ENCODE data around the gene AGTRAP. TPM values are rescaled to one million over a fixed set of nuclear protein-coding genes. Genes with fewer than 3 reads are reported as not detected.

AGTRAP gene
- total RNA-seq, 1 donor from 2014 or later = 13.8 TPM

DNA sequence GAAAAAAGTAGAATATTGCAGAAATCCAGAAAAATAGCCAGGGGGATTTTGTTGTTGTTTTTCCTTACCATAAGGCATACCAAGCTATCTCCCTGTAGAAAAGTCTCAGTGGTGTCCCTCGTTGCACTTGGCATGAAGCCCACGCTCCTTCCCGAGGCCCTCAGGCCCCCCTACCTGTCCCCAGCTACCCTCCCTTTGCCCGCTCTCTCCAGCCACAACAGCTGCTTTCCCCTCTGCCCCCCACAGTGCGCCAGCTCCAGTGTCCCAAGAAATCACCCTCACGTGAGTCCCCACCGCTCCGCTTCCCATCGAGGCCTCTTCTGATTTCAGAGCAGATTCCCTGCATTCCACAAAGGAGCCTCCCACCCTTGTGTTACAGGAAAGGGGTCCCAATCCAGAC is 8.4 kb downstream of the AGTRAP start:
- no peak for DNase-seq (ENCODE audit: low spot score)
- Mint-ChIP-seq H3K27me3 (ENCODE audit: insufficient read depth) (no peaks in the 10 kb centered on the region), H3K4me3 (no peak overlapping the region), H3K36me3 (ENCODE audit: low read depth) (peaks cover 17% of the 10 kb centered on the region), H3K27ac (no peak overlapping the region), H3K4me1 (ENCODE audit: low read depth) (peaks cover 53% of the 10 kb centered on the region), H3K9me3 (no peaks in the 10 kb centered on the region)
- intact Hi-C loops (cut with micrococcal nuclease) = no loop called here

GRCh38 chr1:11746092-11746491 is 10.2 kb downstream of the AGTRAP start:
- peaks cover 35% of the 10 kb centered on the region for H3K4me1 Mint-ChIP-seq (ENCODE audit: low read depth)
- no peaks in the 10 kb centered on the region for H3K27me3 Mint-ChIP-seq (ENCODE audit: insufficient read depth)
- no peaks in the 10 kb centered on the region for H3K9me3 Mint-ChIP-seq
- DNase-seq (ENCODE audit: low spot score) = no peak
- peaks cover 17% of the 10 kb centered on the region for H3K36me3 Mint-ChIP-seq (ENCODE audit: low read depth)
- intact Hi-C loops (cut with micrococcal nuclease) = no loop called here
- H3K4me3 Mint-ChIP-seq = no peak overlapping the region
- H3K27ac Mint-ChIP-seq = no peak overlapping the region

DNA sequence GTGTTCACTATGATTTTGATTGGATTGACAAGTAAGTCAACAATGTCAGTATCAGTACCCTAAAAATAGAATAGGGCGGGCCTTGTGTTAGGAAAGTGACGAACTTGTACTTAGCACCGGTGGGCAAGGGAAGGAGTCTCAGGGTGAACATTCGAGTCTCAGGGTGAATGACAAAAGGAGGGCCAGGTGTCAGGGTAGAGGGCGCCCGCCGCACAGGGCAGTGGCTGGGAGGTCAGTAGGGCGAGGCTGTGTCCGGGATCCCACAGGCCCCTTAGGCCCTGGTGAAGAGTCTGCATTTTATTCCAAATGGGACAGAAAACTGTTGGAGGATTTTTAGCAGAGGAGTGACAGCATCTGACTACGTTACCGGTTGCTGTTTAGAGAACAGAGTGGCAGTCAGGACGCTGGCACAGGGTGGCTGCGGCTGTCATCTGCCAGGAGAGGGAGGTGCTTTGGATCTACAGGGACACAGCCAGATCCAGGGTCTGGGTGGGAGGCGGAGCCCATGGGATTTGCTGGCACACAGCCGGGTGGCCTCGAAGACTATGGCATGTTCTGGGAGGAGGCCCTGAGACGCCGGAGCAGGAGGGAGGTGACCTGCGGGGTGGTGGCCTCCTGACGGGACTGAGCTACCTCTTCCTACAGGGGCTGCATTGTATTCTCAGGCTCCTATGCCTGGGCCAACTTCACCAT is 11.0 kb downstream of the AGTRAP start:
- Mint-ChIP-seq H3K4me3 (no peak overlapping the region), H3K4me1 (ENCODE audit: low read depth) (peaks cover 26% of the 10 kb centered on the region), H3K27ac (no peak overlapping the region), H3K36me3 (ENCODE audit: low read depth) (peaks cover 17% of the 10 kb centered on the region), H3K27me3 (ENCODE audit: insufficient read depth) (no peaks in the 10 kb centered on the region), H3K9me3 (no peaks in the 10 kb centered on the region)
- DNase-seq (ENCODE audit: low spot score) = no peak
- intact Hi-C loops (cut with micrococcal nuclease) = no loop called here

DNA sequence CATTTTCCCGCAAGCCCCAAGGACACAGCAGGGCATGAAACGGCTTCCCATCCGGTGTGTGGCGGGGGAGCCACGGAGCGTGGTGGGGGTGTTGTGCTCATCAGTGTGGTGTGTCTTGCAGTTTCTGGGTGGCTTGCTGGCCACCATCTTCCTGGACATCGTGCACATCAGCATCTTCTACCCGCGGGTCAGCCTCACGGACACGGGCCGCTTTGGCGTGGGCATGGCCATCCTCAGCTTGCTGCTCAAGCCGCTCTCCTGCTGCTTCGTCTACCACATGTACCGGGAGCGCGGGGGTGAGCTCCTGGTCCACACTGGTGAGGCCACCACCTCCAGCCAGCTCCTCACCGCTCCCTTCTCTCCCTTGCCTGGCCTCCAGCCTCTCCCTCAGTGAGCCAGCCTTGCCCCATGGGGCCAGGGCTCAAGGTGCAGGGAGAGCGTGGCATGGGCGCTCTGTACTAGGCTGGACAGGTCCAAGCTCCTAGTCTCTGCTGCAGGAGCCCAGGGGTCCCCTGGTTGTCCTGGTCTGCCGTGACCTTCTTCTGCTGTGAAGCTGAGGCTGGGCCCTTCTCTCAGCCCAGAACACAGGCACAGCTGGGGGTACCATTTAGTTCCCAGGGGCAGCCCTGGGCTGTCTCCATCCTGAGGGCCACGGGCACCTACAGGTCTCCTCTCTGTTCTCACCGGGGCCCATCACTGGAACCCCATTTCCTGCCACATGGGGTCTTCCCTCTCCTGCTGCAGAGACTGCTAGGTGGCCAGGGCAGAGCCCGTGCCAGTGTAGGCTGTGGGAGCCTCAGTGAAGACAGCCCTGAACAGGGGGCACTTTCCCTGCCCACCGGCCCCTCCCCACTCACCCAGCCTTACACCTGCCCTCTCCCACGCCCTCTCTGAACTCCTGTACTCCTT is 12.6 kb downstream of the AGTRAP start:
- intact Hi-C loops (cut with micrococcal nuclease) = no loop called here
- H3K27ac Mint-ChIP-seq = peak overlapping the region; percentile 74
- DNase-seq (ENCODE audit: low spot score) = no peak

DNA sequence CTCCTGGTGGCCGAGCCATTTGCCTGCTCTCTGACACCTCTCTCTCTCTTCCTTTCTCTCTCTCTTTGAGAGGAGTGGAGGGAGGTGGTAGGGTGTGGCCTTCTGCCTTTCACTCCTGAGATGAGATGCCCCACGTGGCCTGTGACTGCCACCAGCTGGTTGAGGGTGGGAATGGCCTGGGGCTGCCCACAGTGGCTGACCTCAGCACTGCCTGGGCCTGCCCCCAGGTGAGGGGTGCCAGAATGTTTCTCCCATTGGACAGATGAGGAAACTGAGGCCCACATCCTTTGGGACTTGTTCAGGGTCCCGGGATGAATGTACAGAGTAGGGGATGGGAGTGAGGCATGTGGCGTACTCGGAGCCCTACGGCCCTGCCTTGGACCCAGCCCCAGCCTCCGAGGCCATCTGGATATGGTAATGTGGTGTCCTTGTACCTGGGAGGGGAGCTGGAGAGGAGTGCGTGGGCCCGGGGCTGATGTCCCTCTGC is 13.3 kb downstream of the AGTRAP start:
- Mint-ChIP-seq H3K36me3 (ENCODE audit: low read depth) (peaks cover 17% of the 10 kb centered on the region), H3K27me3 (ENCODE audit: insufficient read depth) (no peaks in the 10 kb centered on the region), H3K4me1 (ENCODE audit: low read depth) (peaks cover 19% of the 10 kb centered on the region), H3K4me3 (no peak overlapping the region), H3K27ac (peak overlapping the region; percentile 74), H3K9me3 (no peaks in the 10 kb centered on the region)
- peak; percentile 30 for DNase-seq (ENCODE audit: low spot score)
- intact Hi-C loops (cut with micrococcal nuclease) = no loop called here

More for the DNA sequence above, 12.6 kb downstream of the AGTRAP start:
- no peaks in the 10 kb centered on the region for H3K27me3 Mint-ChIP-seq (ENCODE audit: insufficient read depth)
- H3K4me3 Mint-ChIP-seq = no peak overlapping the region
- no peaks in the 10 kb centered on the region for H3K9me3 Mint-ChIP-seq
- peaks cover 17% of the 10 kb centered on the region for H3K36me3 Mint-ChIP-seq (ENCODE audit: low read depth)
- H3K4me1 Mint-ChIP-seq (ENCODE audit: low read depth) = peaks cover 19% of the 10 kb centered on the region

- H3K27ac Mint-ChIP-seq = no peak overlapping the region
- H3K9me3 Mint-ChIP-seq = no peaks in the 10 kb centered on the region
- DNase-seq (ENCODE audit: low spot score) = no peak
- intact Hi-C loops (cut with micrococcal nuclease) = no loop called here
- H3K4me3 Mint-ChIP-seq = no peak overlapping the region
- no peaks in the 10 kb centered on the region for H3K27me3 Mint-ChIP-seq (ENCODE audit: insufficient read depth)
- H3K36me3 Mint-ChIP-seq (ENCODE audit: low read depth) = peaks cover 15% of the 10 kb centered on the region
- H3K4me1 Mint-ChIP-seq (ENCODE audit: low read depth) = peaks cover 19% of the 10 kb centered on the region
Observed at GRCh38 chr1:11749996-11750395, 14.1 kb downstream of the AGTRAP start.

DNA sequence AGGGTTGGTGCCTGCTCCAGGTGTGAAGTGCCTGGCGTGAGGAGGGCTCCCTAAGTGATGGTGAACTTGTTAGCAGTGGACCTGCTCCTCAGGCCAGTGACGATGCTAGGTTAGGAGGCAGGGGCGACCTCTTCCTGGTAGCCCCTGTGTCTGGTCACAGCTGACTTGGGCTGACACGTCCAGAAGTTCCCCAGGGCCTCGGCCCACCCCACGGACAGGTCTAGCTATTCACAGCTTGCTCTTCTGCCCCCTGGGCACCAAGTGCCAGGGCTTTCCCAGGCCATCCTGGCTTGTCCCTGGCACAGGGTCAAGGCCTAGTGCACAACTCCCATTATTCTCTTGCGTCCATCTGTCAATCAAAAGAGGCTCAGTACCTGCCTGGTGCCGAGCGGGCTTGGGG is 15.2 kb downstream of the AGTRAP start:
- peaks cover 13% of the 10 kb centered on the region for H3K4me1 Mint-ChIP-seq (ENCODE audit: low read depth)
- peaks cover 10% of the 10 kb centered on the region for H3K36me3 Mint-ChIP-seq (ENCODE audit: low read depth)
- DNase-seq (ENCODE audit: low spot score) = no peak
- intact Hi-C loops (cut with micrococcal nuclease) = no loop called here
- H3K9me3 Mint-ChIP-seq = no peaks in the 10 kb centered on the region
- no peak overlapping the region for H3K4me3 Mint-ChIP-seq
- H3K27me3 Mint-ChIP-seq (ENCODE audit: insufficient read depth) = no peaks in the 10 kb centered on the region
- no peak overlapping the region for H3K27ac Mint-ChIP-seq

DNA sequence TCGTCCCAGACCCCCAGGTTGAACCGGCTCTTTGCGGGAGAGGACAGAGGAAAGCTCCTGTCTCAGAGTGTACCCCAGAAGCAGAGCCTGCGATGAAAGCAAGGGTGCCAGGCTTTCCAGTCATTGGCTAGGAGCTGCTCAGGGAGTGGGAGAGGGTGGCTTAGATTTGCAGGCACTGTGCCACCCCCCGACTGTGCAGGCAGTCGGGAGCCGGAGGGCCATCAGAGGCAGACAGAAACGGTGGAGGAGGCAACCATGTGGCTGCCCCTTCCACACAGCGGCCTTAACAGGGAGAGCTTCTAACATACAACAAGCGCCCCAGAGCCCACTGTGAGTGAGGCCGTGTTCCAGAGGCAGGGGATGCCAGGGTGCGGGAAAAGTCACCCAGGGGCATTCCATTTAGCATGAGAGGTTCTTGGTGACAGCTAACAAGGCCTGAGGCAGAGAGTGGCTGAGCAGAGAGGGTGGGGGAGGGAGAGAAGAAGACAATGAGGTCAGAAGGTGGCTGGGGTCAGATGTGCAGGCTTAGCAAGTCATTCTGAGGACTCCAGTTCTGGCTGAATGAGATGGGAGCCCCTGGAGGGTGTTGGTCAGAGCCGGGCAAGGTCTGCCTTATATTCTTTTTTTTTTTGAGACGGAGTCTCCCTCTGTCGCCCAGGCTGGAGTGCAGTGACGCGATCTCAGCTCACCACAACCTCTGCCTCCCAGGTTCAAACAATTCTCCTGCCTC is 16.6 kb downstream of the AGTRAP start:
- Mint-ChIP-seq H3K36me3 (ENCODE audit: low read depth) (peaks cover 3% of the 10 kb centered on the region), H3K4me1 (ENCODE audit: low read depth) (peaks cover 6% of the 10 kb centered on the region), H3K4me3 (no peak overlapping the region), H3K9me3 (no peaks in the 10 kb centered on the region), H3K27me3 (ENCODE audit: insufficient read depth) (no peaks in the 10 kb centered on the region), H3K27ac (no peak overlapping the region)
- DNase-seq (ENCODE audit: low spot score) = no peak
- intact Hi-C loops (cut with micrococcal nuclease) = no loop called here

DNA sequence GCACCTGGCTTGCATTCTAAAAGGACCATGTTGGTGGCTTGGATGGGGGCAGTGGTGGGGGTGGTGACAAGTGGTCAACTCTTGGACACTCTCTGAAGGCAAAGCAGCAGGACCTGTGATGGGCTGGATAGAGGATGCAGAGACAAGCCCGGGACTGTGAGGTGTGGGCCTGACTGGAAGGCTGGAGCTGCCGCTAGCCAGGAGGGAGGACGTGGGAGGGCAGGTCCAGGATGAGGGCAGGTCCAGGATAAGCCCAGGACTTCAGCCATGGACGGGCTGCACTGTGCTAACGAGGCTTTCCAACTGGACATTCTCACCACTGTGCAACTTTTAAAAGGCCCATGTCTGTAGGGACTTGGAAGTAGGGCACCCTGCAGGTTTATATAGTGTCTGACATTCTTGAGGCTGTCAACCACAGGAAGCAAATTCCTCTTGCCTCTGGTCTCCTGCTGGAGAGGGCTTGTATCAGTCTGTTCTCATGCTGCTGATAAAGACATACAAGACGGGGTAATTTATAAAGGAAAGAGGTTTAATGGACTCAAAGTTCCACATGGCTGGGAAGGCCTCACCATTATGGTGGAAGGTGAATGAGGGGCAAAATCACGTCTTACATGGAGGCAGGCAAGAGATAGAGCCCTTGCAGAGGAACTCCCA is 17.7 kb downstream of the AGTRAP start:
- H3K9me3 Mint-ChIP-seq = no peaks in the 10 kb centered on the region
- peaks cover 6% of the 10 kb centered on the region for H3K4me1 Mint-ChIP-seq (ENCODE audit: low read depth)
- H3K4me3 Mint-ChIP-seq = no peak overlapping the region
- no peak overlapping the region for H3K27ac Mint-ChIP-seq
- no peak for DNase-seq (ENCODE audit: low spot score)
- H3K36me3 Mint-ChIP-seq (ENCODE audit: low read depth) = peaks cover 3% of the 10 kb centered on the region
- H3K27me3 Mint-ChIP-seq (ENCODE audit: insufficient read depth) = peaks cover 3% of the 10 kb centered on the region
- intact Hi-C loops (cut with micrococcal nuclease) = no loop called here

DNA sequence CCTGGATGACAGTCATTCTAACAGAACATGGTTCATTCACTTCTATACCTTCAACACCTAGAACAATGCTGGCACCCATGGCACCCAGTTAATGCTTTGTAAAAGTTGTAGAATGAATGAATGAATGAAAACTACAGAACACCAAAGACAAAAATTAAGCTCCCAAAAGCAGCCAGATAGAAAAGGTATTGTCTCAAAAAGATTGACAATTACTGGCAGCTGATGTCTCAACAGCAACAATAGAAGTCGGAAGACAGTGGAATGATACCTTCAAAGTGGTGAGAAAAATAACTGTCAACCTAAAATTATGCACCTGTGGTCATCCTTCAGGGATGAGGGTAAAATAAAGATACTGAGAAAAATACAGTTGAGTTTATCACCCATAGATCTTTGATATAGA is 21.1 kb downstream of the AGTRAP start:
- intact Hi-C loops (cut with micrococcal nuclease) = no loop called here
- H3K4me3 Mint-ChIP-seq = no peak overlapping the region
- no peak for DNase-seq (ENCODE audit: low spot score)
- no peaks in the 10 kb centered on the region for H3K36me3 Mint-ChIP-seq (ENCODE audit: low read depth)
- no peak overlapping the region for H3K27ac Mint-ChIP-seq
- H3K9me3 Mint-ChIP-seq = no peaks in the 10 kb centered on the region
- peaks cover 13% of the 10 kb centered on the region for H3K27me3 Mint-ChIP-seq (ENCODE audit: insufficient read depth)
- H3K4me1 Mint-ChIP-seq (ENCODE audit: low read depth) = no peaks in the 10 kb centered on the region

DNA sequence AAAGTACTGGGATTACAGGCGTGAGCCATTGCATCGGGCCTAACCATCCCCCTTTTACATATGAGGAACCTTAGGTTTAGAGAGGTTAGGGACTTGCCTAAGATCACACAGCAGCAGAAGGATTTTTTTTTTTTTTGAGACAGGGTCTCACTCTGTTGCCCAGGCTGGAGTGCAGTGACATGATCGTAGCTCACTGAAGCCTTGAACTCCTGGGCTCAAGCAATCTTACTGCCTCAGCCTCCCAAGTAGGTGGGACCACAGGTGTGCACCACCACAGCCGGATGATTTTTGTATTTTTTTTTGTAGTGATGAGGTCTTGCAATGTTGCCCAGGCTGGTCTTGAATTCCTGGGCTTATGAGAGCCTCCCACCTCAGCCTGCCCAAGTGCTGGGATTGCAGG is 23.9 kb downstream of the AGTRAP start:
- intact Hi-C loops (cut with micrococcal nuclease) = no loop called here
- Mint-ChIP-seq H3K9me3 (no peaks in the 10 kb centered on the region), H3K27ac (no peak overlapping the region), H3K4me3 (no peak overlapping the region), H3K36me3 (ENCODE audit: low read depth) (no peaks in the 10 kb centered on the region), H3K4me1 (ENCODE audit: low read depth) (no peaks in the 10 kb centered on the region), H3K27me3 (ENCODE audit: insufficient read depth) (peaks cover 21% of the 10 kb centered on the region)
- DNase-seq (ENCODE audit: low spot score) = no peak

- no peak overlapping the region for H3K4me3 Mint-ChIP-seq
- no peaks in the 10 kb centered on the region for H3K4me1 Mint-ChIP-seq (ENCODE audit: low read depth)
- no peak overlapping the region for H3K27ac Mint-ChIP-seq
- DNase-seq (ENCODE audit: low spot score) = no peak
- H3K36me3 Mint-ChIP-seq (ENCODE audit: low read depth) = no peaks in the 10 kb centered on the region
- H3K9me3 Mint-ChIP-seq = no peaks in the 10 kb centered on the region
- intact Hi-C loops (cut with micrococcal nuclease) = no loop called here
- H3K27me3 Mint-ChIP-seq (ENCODE audit: insufficient read depth) = peaks cover 21% of the 10 kb centered on the region
Observed at GRCh38 chr1:11761285-11761684, 25.3 kb downstream of the AGTRAP start.

Measured in activated T-helper 1 cell treated with anti-CD3 and anti-CD28 coated beads, Interleukin-12 subunit alpha, Interleukin-12 subunit beta, Interleukin-2, Interleukin-4 antibody, amounts not matched to agents 30 ng/mL and 10 ng/mL and 1 ng/mL, durations not matched to agents 14 hours and 24 hours and 36 hours (primary cell).